Astrocyte (in vitro differentiated cells and primary cell): ENCODE measurements around the gene NDUFAB1. TPM values are rescaled to one million over a fixed set of nuclear protein-coding genes. Genes with fewer than 3 reads are reported as not detected.
"Not testable (repeated sequence)": the region's sequence is repeated elsewhere in the genome, so short reads cannot be mapped to it uniquely, and the experiment has no call there.

Source experiments
- DNase-seq: peaks from one replicate; pipeline ENCODE4 v3.0.0-alpha.2; 2010; ENCODE audit warnings: low read depth
- FAIRE-seq: peaks from 2 replicates; lab custom pipeline; 2011; peaks lifted over from hg19 to GRCh38; lab: Jason Lieb, UNC
- H2AFZ ChIP-seq: 2 replicates; pipeline ENCODE4 v1.6.0; 2012; ENCODE audit warnings: low read depth, low read length, inconsistent platforms
- H3K27ac ChIP-seq: 2 replicates; pipeline ENCODE4 v1.5.1; 2011; ENCODE audit warnings: low read depth, low read length, inconsistent platforms
- H3K27me3 ChIP-seq: 2 replicates; pipeline ENCODE4 v1.6.0; 2011; ENCODE audit warnings: low read length, inconsistent platforms; ENCODE audit not compliant: insufficient read depth
- H3K36me3 ChIP-seq: 2 replicates; pipeline ENCODE4 v1.5.1; 2011; ENCODE audit warnings: low read length, inconsistent platforms; ENCODE audit not compliant: insufficient read depth
- H3K4me1 ChIP-seq: 2 replicates; pipeline ENCODE4 v1.5.1; 2011; ENCODE audit warnings: low read length, inconsistent platforms; ENCODE audit not compliant: insufficient read depth
- H3K4me2 ChIP-seq: 2 replicates; pipeline ENCODE4 v1.6.0; 2012; ENCODE audit warnings: low read length, inconsistent platforms
- H3K4me3 ChIP-seq: 2 replicates; pipeline ENCODE4 v1.5.1; 2011; ENCODE audit warnings: low read depth, mild to moderate bottlenecking, low read length, inconsistent platforms; ENCODE audit not compliant: insufficient read depth
- H3K79me2 ChIP-seq: 2 replicates; pipeline ENCODE4 v1.6.0; 2012; ENCODE audit warnings: mild to moderate bottlenecking, low read length, inconsistent platforms; ENCODE audit not compliant: insufficient read depth
- H3K9ac ChIP-seq: 2 replicates; pipeline ENCODE4 v1.6.0; 2012; ENCODE audit warnings: mild to moderate bottlenecking, low read length, inconsistent platforms
- H3K9me3 ChIP-seq: 2 replicates; pipeline ENCODE4 v1.5.1; 2012; ENCODE audit warnings: low read depth, mild to moderate bottlenecking, low read length, inconsistent platforms; ENCODE audit not compliant: insufficient read depth
- H4K20me1 ChIP-seq: 2 replicates; pipeline ENCODE4 v1.6.0; 2012; ENCODE audit warnings: low read length, inconsistent platforms; ENCODE audit not compliant: insufficient read depth
- H3K27ac Mint-ChIP-seq: one replicate; pipeline ENCODE4 v1.8.0; 2021; ENCODE audit warnings: mild to moderate bottlenecking, mixed read lengths; ENCODE audit not compliant: unreplicated experiment
- H3K27me3 Mint-ChIP-seq: one replicate; pipeline ENCODE4 v1.8.0; 2021; ENCODE audit warnings: low read depth, mixed read lengths; ENCODE audit not compliant: unreplicated experiment
- H3K36me3 Mint-ChIP-seq: one replicate; pipeline ENCODE4 v1.8.0; 2021; ENCODE audit warnings: low read depth, mixed read lengths; ENCODE audit not compliant: unreplicated experiment
- H3K4me1 Mint-ChIP-seq: one replicate; pipeline ENCODE4 v1.8.0; 2021; ENCODE audit warnings: low read depth, mixed read lengths; ENCODE audit not compliant: unreplicated experiment
- H3K4me3 Mint-ChIP-seq: one replicate; pipeline ENCODE4 v1.8.0; 2021; ENCODE audit warnings: mild to moderate bottlenecking, moderate library complexity, mixed read lengths; ENCODE audit not compliant: unreplicated experiment
- H3K9me3 Mint-ChIP-seq: one replicate; pipeline ENCODE4 v1.8.0; 2021; ENCODE audit warnings: mild to moderate bottlenecking, mixed read lengths; ENCODE audit not compliant: unreplicated experiment
- CTCF ChIP-seq: IDR thresholded peaks from 2 replicates; pipeline ENCODE4 v1.5.1; 2011; ENCODE audit warnings: low read depth, mild to moderate bottlenecking, inconsistent platforms, low read length, moderate library complexity; ENCODE audit not compliant: insufficient read depth
- EZH2 ChIP-seq: IDR thresholded peaks from 2 replicates; pipeline ENCODE4 v1.6.1; 2012; ENCODE audit warnings: mild to moderate bottlenecking, low read length, inconsistent platforms; ENCODE audit not compliant: insufficient read depth
- total RNA-seq: library from RNA; stranded (reverse); gene quantifications from 2 replicates; pipeline ENCODE4 v1.2.1, GENCODE V29; 2021

Gene NDUFAB1
- total RNA-seq, 1 donor from 2014 or later = 92.5 TPM

- no peaks in the 10 kb centered on the region for H3K27me3 Mint-ChIP-seq
- no peaks in the 10 kb centered on the region for H3K9me3 Mint-ChIP-seq
- peaks cover 4% of the 10 kb centered on the region for H4K20me1 ChIP-seq
- H3K4me3 Mint-ChIP-seq = no peak overlapping the region
- no peak overlapping the region for H2AFZ ChIP-seq
- H3K79me2 ChIP-seq = peaks cover 15% of the 10 kb centered on the region
- no peaks in the 10 kb centered on the region for H3K9me3 ChIP-seq
- peaks cover 4% of the 10 kb centered on the region for H3K36me3 Mint-ChIP-seq
- no peaks in the 10 kb centered on the region for H3K4me1 Mint-ChIP-seq
- no peaks in the 10 kb centered on the region for H3K4me1 ChIP-seq
- H3K27ac ChIP-seq = no peak overlapping the region
- no peaks in the 10 kb centered on the region for H3K27me3 ChIP-seq
- FAIRE-seq = no peak
- H3K4me3 ChIP-seq = no peak overlapping the region
- H3K4me2 ChIP-seq = no peak overlapping the region
- DNase-seq = no peak
- TF ChIP-seq EZH2 (no peak), CTCF (no peak)
- no peak overlapping the region for H3K27ac Mint-ChIP-seq
- H3K9ac ChIP-seq = no peak overlapping the region
- peaks cover 18% of the 10 kb centered on the region for H3K36me3 ChIP-seq
Measured at GRCh38 chr16:23634461-23635036, 38.4 kb upstream of the NDUFAB1 start.

DNA sequence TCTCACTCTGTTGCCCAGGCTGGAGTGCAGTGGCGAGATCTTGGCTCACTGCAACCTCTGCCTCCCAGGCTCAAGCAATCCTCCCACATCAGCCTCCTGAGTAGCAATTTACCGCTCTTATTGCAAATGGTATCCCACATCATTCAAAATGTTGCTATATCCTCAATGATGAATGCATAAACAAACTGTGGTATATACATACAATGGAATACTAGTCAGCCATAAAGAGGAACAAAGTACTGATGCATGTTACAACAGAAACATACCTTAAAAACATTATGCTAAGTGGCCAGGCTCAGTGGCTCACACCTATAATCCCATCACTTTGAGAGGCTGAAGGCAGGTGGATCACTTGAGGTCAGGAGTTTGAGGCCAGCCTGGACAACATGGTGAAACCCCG lies 35.8 kb upstream of the NDUFAB1 start:
- H4K20me1 ChIP-seq, DNase-seq, H2AFZ ChIP-seq, H3K27me3 Mint-ChIP-seq, FAIRE-seq, H3K4me2 ChIP-seq, H3K9me3 Mint-ChIP-seq, H3K4me1 ChIP-seq, H3K4me3 ChIP-seq, H3K27me3 ChIP-seq, H3K27ac ChIP-seq, H3K36me3 Mint-ChIP-seq, H3K9me3 ChIP-seq, H3K9ac ChIP-seq, H3K27ac Mint-ChIP-seq, H3K4me3 Mint-ChIP-seq, H3K4me1 Mint-ChIP-seq: not testable (repeated sequence)
- Histone ChIP-seq H3K79me2 (peaks cover 16% of the 10 kb centered on the region), H3K36me3 (peaks cover 21% of the 10 kb centered on the region)

GRCh38 chr16:23629516-23629915 lies 33.4 kb upstream of the NDUFAB1 start:
- H3K27ac ChIP-seq = no peak overlapping the region
- Mint-ChIP-seq H3K9me3 (no peaks in the 10 kb centered on the region), H3K36me3 (peaks cover 20% of the 10 kb centered on the region), H3K4me3 (no peak overlapping the region), H3K4me1 (no peaks in the 10 kb centered on the region), H3K27ac (no peak overlapping the region), H3K27me3 (no peaks in the 10 kb centered on the region)
- no peak overlapping the region for H2AFZ ChIP-seq
- FAIRE-seq (no peak), DNase-seq (no peak)
- no peak overlapping the region for H3K4me2 ChIP-seq
- no peaks in the 10 kb centered on the region for H3K27me3 ChIP-seq
- H3K9ac ChIP-seq = no peak overlapping the region
- H3K79me2 ChIP-seq = peaks cover 13% of the 10 kb centered on the region
- TF ChIP-seq CTCF (no peak), EZH2 (no peak)
- no peak overlapping the region for H3K4me3 ChIP-seq
- H4K20me1 ChIP-seq = peaks cover 4% of the 10 kb centered on the region
- peaks cover 18% of the 10 kb centered on the region for H3K36me3 ChIP-seq
- H3K9me3 ChIP-seq = no peaks in the 10 kb centered on the region
- no peaks in the 10 kb centered on the region for H3K4me1 ChIP-seq
